GM23338 (cell line): Measurements from ENCODE around the gene GNG4. TPM values are rescaled to one million over a fixed set of nuclear protein-coding genes. Genes with fewer than 3 reads are reported as not detected.

Source experiments
- ATAC-seq: fragments of 200-7000 bp; cut with Tn5 transposase; 3 replicates; pipeline ENCODE4 v1.9.1; 2020
- DNase-seq: peaks from one replicate; pipeline ENCODE4 v3.0.0-alpha.2; 2015; ENCODE audit warnings: low spot score
- H2AFZ ChIP-seq: fragments of 200-600 bp; sonication (generic); 2 replicates; pipeline ENCODE4 v1.8.0; 2016; ENCODE audit warnings: antibody characterized with exemption, mild to moderate bottlenecking, moderate library complexity
- H3F3A ChIP-seq: fragments of 200-600 bp; sonication (generic); replicated peaks from 2 replicates; pipeline ENCODE4 v1.8.0; 2017; ENCODE audit warnings: antibody characterized with exemption, mixed run types, low read depth
- H3K27ac ChIP-seq: fragments of 200-600 bp; sonication (generic); 2 replicates; pipeline ENCODE4 v1.6.1; 2016; ENCODE audit warnings: low read depth
- H3K27me3 ChIP-seq: fragments of 200-600 bp; sonication (generic); 2 replicates; pipeline ENCODE4 v1.8.0; 2016; ENCODE audit warnings: mild to moderate bottlenecking, mixed run types, moderate library complexity; ENCODE audit not compliant: insufficient read depth
- H3K36me3 ChIP-seq: fragments of 200-600 bp; sonication (generic); 2 replicates; pipeline ENCODE4 v1.8.0; 2016; ENCODE audit warnings: mild to moderate bottlenecking; ENCODE audit not compliant: insufficient read depth
- H3K4me1 ChIP-seq: fragments of 200-600 bp; sonication (generic); 2 replicates; pipeline ENCODE4 v1.8.0; 2016; ENCODE audit warnings: mild to moderate bottlenecking, moderate library complexity; ENCODE audit not compliant: insufficient read depth
- H3K4me2 ChIP-seq: fragments of 200-600 bp; sonication (generic); 2 replicates; pipeline ENCODE4 v1.7.1; 2017; ENCODE audit warnings: mixed run types
- H3K4me3 ChIP-seq: fragments of 200-600 bp; sonication (generic); 2 replicates; pipeline ENCODE4 v1.6.1; 2016; ENCODE audit warnings: mixed run types
- H3K79me2 ChIP-seq: fragments of 200-600 bp; sonication (generic); replicated peaks from 2 replicates; pipeline ENCODE4 v1.8.0; 2017; ENCODE audit warnings: mild to moderate bottlenecking; ENCODE audit not compliant: insufficient read depth
- H3K9me2 ChIP-seq: fragments of 200-600 bp; sonication (generic); 2 replicates; pipeline ENCODE4 v1.8.0; 2017; ENCODE audit not compliant: insufficient read depth
- H4K20me1 ChIP-seq: fragments of 200-600 bp; sonication (generic); replicated peaks from 2 replicates; pipeline ENCODE4 v1.8.0; 2017; ENCODE audit warnings: mild to moderate bottlenecking; ENCODE audit not compliant: insufficient read depth
- H3K27ac Mint-ChIP-seq: 2 replicates; pipeline ENCODE4 v1.8.0; 2020; ENCODE audit warnings: inconsistent platforms, mild to moderate bottlenecking, moderate library complexity, mixed read lengths
- H3K27me3 Mint-ChIP-seq: 3 replicates; pipeline ENCODE4 v1.8.0; 2022; ENCODE audit warnings: low read depth, mild to moderate bottlenecking, moderate library complexity, mixed read lengths, inconsistent platforms; ENCODE audit not compliant: insufficient read depth, poor library complexity
- H3K36me3 Mint-ChIP-seq: 3 replicates; pipeline ENCODE4 v1.8.0; 2021; ENCODE audit warnings: low read depth, mild to moderate bottlenecking, inconsistent platforms, moderate library complexity, mixed read lengths
- H3K4me1 Mint-ChIP-seq: 3 replicates; pipeline ENCODE4 v1.8.0; 2020; ENCODE audit warnings: mild to moderate bottlenecking, inconsistent platforms, mixed read lengths
- H3K4me3 Mint-ChIP-seq: 3 replicates; pipeline ENCODE4 v1.8.0; 2021; ENCODE audit warnings: moderate library complexity, mild to moderate bottlenecking, inconsistent platforms, mixed read lengths
- H3K9me3 Mint-ChIP-seq: 3 replicates; pipeline ENCODE4 v1.8.0; 2020; ENCODE audit warnings: moderate library complexity, mild to moderate bottlenecking, inconsistent platforms, mixed read lengths
- CTCF ChIP-seq, 2 experiments: fragments of 200-600 bp in 1 of 2; sonication (generic) in 1 of 2; conservative IDR thresholded peaks; 2 replicates each; pipeline versions ENCODE4 v1.5.1 to v1.6.1; 2016 to 2017; ENCODE audit warnings: antibody characterized with exemption in 2 of 2, low read depth in 2 of 2, mild to moderate bottlenecking in 2 of 2, moderate library complexity in 1 of 2
- EZH2 ChIP-seq: fragments of 200-600 bp; sonication (generic); IDR thresholded peaks from one replicate; pipeline ENCODE4 v1.8.0; 2017; ENCODE audit warnings: antibody characterized with exemption, mild to moderate bottlenecking, low read depth; ENCODE audit not compliant: unreplicated experiment
- JUNB ChIP-seq: IDR thresholded peaks from one replicate; pipeline ENCODE4 v1.6.1; 2016; ENCODE audit warnings: antibody characterized with exemption; ENCODE audit not compliant: unreplicated experiment
- NANOG ChIP-seq: IDR thresholded peaks from 2 replicates; pipeline ENCODE4 v1.6.1; 2016; ENCODE audit warnings: antibody characterized with exemption, borderline replicate concordance
- POLR2AphosphoS5 ChIP-seq: IDR thresholded peaks from 2 replicates; pipeline ENCODE4 v1.6.1; 2016; ENCODE audit warnings: antibody characterized with exemption, low read depth
- STAT1 ChIP-seq: IDR thresholded peaks from one replicate; pipeline ENCODE4 v1.6.1; 2016; ENCODE audit warnings: antibody characterized with exemption; ENCODE audit not compliant: unreplicated experiment
- ZNF114 ChIP-seq: fragments of 250-450 bp; sonication (Bioruptor Pico); IDR thresholded peaks from 2 replicates; pipeline ENCODE4 v1.5.0; 2020; ENCODE audit warnings: mild to moderate bottlenecking, moderate library complexity
- ZNF331 ChIP-seq: fragments of 250-450 bp; sonication (Bioruptor Pico); IDR thresholded peaks from 2 replicates; pipeline ENCODE4 v1.5.0; 2020; ENCODE audit warnings: low read depth, mild to moderate bottlenecking, moderate library complexity
- polyA plus RNA-seq: library from polyadenylated mRNA; unstranded; fragments of >200 nt; fragmentation: Nextera tagmentation; extraction: Ambion mirVana; gene quantifications from 2 replicates; pipeline ENCODE4 v1.2.1, GENCODE V29; 2016
- total RNA-seq: library from RNA; depleted of rRNA; stranded (reverse); fragments of >200 nt; shearing (Covaris generic); gene quantifications from 2 replicates; pipeline ENCODE4 v1.2.3, GENCODE V29; 2014
- TF ChIP-seq, protein P1 (sequence below): IDR thresholded peaks from one replicate; pipeline ENCODE4 v1.6.1; 2018; ENCODE audit warnings: antibody characterized with exemption; ENCODE audit not compliant: unreplicated experiment
- TF ChIP-seq, protein P2 (sequence below): fragments of 250-450 bp; sonication (Bioruptor Pico); IDR thresholded peaks from 2 replicates; pipeline ENCODE4 v1.5.0; 2020; ENCODE audit warnings: mild to moderate bottlenecking, moderate library complexity

The GNG4 gene
- total and polyA plus RNA-seq, 2 experiments from 2014 or later = 40.2 to 49.2 TPM

- Mint-ChIP-seq H3K4me3 (no peak overlapping the region), H3K27me3 (no peaks in the 10 kb centered on the region), H3K27ac (no peak overlapping the region), H3K9me3 (no peaks in the 10 kb centered on the region), H3K4me1 (no peaks in the 10 kb centered on the region), H3K36me3 (no peaks in the 10 kb centered on the region)
- DNase-seq (no peak), ATAC-seq (no peak)
- Histone ChIP-seq H3K36me3 (no peaks in the 10 kb centered on the region), H4K20me1 (no peaks in the 10 kb centered on the region; the same call in 1 of the 2 replicates), H3K27me3 (no peaks in the 10 kb centered on the region), H2AFZ (no peak overlapping the region), H3K4me3 (no peak overlapping the region), H3K4me1 (no peaks in the 10 kb centered on the region), H3K27ac (no peak overlapping the region), H3K4me2 (no peak overlapping the region), H3F3A (no peaks in the 10 kb centered on the region), H3K79me2 (no peaks in the 10 kb centered on the region), H3K9me2 (no peaks in the 10 kb centered on the region)
- no peak for TF ChIP-seq POLR2AphosphoS5
- TF ChIP-seq, protein P1, sequence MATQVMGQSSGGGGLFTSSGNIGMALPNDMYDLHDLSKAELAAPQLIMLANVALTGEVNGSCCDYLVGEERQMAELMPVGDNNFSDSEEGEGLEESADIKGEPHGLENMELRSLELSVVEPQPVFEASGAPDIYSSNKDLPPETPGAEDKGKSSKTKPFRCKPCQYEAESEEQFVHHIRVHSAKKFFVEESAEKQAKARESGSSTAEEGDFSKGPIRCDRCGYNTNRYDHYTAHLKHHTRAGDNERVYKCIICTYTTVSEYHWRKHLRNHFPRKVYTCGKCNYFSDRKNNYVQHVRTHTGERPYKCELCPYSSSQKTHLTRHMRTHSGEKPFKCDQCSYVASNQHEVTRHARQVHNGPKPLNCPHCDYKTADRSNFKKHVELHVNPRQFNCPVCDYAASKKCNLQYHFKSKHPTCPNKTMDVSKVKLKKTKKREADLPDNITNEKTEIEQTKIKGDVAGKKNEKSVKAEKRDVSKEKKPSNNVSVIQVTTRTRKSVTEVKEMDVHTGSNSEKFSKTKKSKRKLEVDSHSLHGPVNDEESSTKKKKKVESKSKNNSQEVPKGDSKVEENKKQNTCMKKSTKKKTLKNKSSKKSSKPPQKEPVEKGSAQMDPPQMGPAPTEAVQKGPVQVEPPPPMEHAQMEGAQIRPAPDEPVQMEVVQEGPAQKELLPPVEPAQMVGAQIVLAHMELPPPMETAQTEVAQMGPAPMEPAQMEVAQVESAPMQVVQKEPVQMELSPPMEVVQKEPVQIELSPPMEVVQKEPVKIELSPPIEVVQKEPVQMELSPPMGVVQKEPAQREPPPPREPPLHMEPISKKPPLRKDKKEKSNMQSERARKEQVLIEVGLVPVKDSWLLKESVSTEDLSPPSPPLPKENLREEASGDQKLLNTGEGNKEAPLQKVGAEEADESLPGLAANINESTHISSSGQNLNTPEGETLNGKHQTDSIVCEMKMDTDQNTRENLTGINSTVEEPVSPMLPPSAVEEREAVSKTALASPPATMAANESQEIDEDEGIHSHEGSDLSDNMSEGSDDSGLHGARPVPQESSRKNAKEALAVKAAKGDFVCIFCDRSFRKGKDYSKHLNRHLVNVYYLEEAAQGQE = no peak
- TF ChIP-seq STAT1 = no peak
These were observed 117.2 kb downstream of the GNG4 start for GRCh38 chr1:235532360-235532759.

DNA sequence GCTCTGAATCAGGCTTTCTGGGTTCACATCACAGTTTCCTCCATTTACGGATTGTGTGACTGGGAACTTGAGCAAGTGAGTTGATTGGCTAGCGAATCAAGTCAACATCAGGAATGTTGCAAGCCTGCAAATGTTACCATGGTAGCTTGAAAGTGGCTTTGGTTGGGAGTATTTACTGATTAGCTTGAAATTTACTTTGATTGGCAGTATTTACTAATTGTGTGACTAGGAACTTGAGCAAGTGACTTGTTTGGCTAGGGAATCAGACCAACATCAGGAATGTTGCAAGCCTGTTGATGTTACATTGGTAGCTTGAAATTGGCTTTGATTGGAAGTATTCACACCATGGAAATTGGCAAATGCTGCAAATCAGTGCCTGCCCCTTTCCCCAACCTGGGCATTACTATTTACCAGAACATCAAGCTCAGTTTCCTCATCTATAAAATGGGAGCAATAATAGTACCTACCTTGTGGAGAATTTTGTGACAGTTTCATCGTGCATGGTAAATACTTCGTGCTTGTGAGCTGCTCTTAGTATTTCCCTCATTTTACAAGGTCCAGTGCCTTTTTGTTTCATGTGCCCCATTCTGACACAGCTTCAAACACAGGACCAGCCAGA is 122.3 kb downstream of the GNG4 start:
- no peaks in the 10 kb centered on the region for H3K9me2 ChIP-seq
- H4K20me1 ChIP-seq = no peaks in the 10 kb centered on the region
- Mint-ChIP-seq H3K4me3 (no peak overlapping the region), H3K36me3 (no peaks in the 10 kb centered on the region), H3K9me3 (no peaks in the 10 kb centered on the region), H3K4me1 (no peaks in the 10 kb centered on the region), H3K27me3 (no peaks in the 10 kb centered on the region), H3K27ac (no peak overlapping the region)
- no peak overlapping the region for H3K4me2 ChIP-seq
- no peaks in the 10 kb centered on the region for H3K27me3 ChIP-seq
- ATAC-seq (no peak), DNase-seq (peak; percentile 46)
- H3K4me3 ChIP-seq = no peak overlapping the region
- H3K36me3 ChIP-seq = no peaks in the 10 kb centered on the region
- H2AFZ ChIP-seq = 0 out of 2 replicates have a peak overlapping the region, but pooled peaks have one; percentile 11
- H3K27ac ChIP-seq = no peak overlapping the region
- H3F3A ChIP-seq = no peaks in the 10 kb centered on the region
- no peaks in the 10 kb centered on the region for H3K79me2 ChIP-seq
- no peaks in the 10 kb centered on the region for H3K4me1 ChIP-seq
- TF ChIP-seq, protein P2, sequence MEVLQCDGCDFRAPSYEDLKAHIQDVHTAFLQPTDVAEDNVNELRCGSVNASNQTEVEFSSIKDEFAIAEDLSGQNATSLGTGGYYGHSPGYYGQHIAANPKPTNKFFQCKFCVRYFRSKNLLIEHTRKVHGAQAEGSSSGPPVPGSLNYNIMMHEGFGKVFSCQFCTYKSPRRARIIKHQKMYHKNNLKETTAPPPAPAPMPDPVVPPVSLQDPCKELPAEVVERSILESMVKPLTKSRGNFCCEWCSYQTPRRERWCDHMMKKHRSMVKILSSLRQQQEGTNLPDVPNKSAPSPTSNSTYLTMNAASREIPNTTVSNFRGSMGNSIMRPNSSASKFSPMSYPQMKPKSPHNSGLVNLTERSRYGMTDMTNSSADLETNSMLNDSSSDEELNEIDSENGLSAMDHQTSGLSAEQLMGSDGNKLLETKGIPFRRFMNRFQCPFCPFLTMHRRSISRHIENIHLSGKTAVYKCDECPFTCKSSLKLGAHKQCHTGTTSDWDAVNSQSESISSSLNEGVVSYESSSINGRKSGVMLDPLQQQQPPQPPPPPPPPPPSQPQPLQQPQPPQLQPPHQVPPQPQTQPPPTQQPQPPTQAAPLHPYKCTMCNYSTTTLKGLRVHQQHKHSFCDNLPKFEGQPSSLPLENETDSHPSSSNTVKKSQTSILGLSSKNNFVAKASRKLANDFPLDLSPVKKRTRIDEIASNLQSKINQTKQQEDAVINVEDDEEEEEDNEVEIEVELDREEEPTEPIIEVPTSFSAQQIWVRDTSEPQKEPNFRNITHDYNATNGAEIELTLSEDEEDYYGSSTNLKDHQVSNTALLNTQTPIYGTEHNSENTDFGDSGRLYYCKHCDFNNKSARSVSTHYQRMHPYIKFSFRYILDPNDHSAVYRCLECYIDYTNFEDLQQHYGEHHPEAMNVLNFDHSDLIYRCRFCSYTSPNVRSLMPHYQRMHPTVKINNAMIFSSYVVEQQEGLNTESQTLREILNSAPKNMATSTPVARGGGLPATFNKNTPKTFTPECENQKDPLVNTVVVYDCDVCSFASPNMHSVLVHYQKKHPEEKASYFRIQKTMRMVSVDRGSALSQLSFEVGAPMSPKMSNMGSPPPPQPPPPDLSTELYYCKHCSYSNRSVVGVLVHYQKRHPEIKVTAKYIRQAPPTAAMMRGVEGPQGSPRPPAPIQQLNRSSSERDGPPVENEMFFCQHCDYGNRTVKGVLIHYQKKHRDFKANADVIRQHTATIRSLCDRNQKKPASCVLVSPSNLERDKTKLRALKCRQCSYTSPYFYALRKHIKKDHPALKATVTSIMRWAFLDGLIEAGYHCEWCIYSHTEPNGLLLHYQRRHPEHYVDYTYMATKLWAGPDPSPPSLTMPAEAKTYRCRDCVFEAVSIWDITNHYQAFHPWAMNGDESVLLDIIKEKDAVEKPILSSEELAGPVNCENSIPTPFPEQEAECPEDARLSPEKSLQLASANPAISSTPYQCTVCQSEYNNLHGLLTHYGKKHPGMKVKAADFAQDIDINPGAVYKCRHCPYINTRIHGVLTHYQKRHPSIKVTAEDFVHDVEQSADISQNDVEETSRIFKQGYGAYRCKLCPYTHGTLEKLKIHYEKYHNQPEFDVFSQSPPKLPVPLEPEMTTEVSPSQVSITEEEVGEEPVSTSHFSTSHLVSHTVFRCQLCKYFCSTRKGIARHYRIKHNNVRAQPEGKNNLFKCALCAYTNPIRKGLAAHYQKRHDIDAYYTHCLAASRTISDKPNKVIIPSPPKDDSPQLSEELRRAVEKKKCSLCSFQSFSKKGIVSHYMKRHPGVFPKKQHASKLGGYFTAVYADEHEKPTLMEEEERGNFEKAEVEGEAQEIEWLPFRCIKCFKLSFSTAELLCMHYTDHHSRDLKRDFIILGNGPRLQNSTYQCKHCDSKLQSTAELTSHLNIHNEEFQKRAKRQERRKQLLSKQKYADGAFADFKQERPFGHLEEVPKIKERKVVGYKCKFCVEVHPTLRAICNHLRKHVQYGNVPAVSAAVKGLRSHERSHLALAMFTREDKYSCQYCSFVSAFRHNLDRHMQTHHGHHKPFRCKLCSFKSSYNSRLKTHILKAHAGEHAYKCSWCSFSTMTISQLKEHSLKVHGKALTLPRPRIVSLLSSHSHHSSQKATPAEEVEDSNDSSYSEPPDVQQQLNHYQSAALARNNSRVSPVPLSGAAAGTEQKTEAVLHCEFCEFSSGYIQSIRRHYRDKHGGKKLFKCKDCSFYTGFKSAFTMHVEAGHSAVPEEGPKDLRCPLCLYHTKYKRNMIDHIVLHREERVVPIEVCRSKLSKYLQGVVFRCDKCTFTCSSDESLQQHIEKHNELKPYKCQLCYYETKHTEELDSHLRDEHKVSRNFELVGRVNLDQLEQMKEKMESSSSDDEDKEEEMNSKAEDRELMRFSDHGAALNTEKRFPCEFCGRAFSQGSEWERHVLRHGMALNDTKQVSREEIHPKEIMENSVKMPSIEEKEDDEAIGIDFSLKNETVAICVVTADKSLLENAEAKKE (CRISPR knock-in tag) = no peak
- TF ChIP-seq POLR2AphosphoS5 (no peak), STAT1 (no peak), NANOG (no peak), ZNF331 (CRISPR knock-in tag) (no peak), EZH2 (no peak), ZNF114 (CRISPR knock-in tag) (no peak), JUNB (no peak), CTCF (conservative IDR thresholded peaks at IDR 0.05; ENCODE audit: low read depth in 2 of 2) (no peak)
